K562 (cell line): ENCODE measurements around the gene NELFA. TPM values are rescaled to one million over a fixed set of nuclear protein-coding genes. Genes with fewer than 3 reads are reported as not detected.

Source experiments
- COPS2 ChIP-seq: fragments of 450-650 bp; conservative IDR thresholded peaks from 2 replicates; pipeline ENCODE4 v1.6.1; 2016; ENCODE audit warnings: mild to moderate bottlenecking, moderate library complexity
- E2F6 ChIP-seq, 2 experiments: IDR thresholded peaks; 2 replicates each; pipeline ENCODE4 v1.6.1; 2011; ENCODE audit warnings: borderline replicate concordance in 1 of 2, control low read depth in 1 of 2, low read depth in 1 of 2, low read length in 1 of 2, mild to moderate bottlenecking in 1 of 2, mixed read lengths in 1 of 2, moderate library complexity in 1 of 2; ENCODE audit not compliant: insufficient read depth in 1 of 2, insufficient read length in 1 of 2, poor library complexity in 1 of 2, severe bottlenecking in 1 of 2; ENCODE audit errors: extremely low read depth in 1 of 2
- IRF2 ChIP-seq: sonication (generic); formaldehyde crosslinking; IDR thresholded peaks from 2 replicates; pipeline ENCODE4 v1.8.1; 2022; ENCODE audit warnings: mild to moderate bottlenecking, missing genetic modification reagents
- NCOA4 ChIP-seq: fragments of 450-650 bp; IDR thresholded peaks from 2 replicates; pipeline ENCODE4 v1.6.1; 2018; ENCODE audit warnings: mild to moderate bottlenecking; ENCODE audit not compliant: partially characterized antibody
- ZBTB11 ChIP-seq, 3 experiments: fragments of 200-800 bp in 1 of 3; fragments of 250-450 bp in 1 of 3; fragments of 450-650 bp in 1 of 3; sonication (Bioruptor Pico) in 1 of 3; sonication (Bioruptor generic) in 1 of 3; formaldehyde crosslinking in 1 of 3; IDR thresholded peaks; 2 replicates each; pipeline versions ENCODE4 v1.6.1 to v1.8.0; 2016 to 2022; ENCODE audit warnings: mild to moderate bottlenecking in 2 of 3, missing genetic modification characterization in 2 of 3, missing compliant biosample characterization in 1 of 3, moderate library complexity in 1 of 3
- polyA plus RNA-seq, 8 experiments: library from polyadenylated mRNA; depleted of rRNA in 4 of 8; stranded (reverse) in 5 of 8; unstranded in 3 of 8; fragments of >200 nt; fragmentation: Nextera tagmentation in 2 of 8; fragmentation: Illumina TruSeq in 1 of 8; extraction: Ambion mirVana in 2 of 8; extraction: Trizol in 1 of 8; gene quantifications; 2 replicates each; pipeline versions ENCODE4 v1.2.1 to v1.2.3, GENCODE V29; 2011 to 2014; ENCODE audit warnings: inconsistent platforms in 1 of 8, missing spikeins in 1 of 8
- total RNA-seq, 7 experiments: library from RNA; depleted of rRNA in 6 of 7; stranded (reverse); fragments of >200 nt in 6 of 7; fragmentation: Illumina TruSeq in 2 of 7; extraction: Trizol in 2 of 7; gene quantifications; 2 replicates each; pipeline versions ENCODE4 v1.2.1 to v1.2.3, GENCODE V29; 2011 to 2021; ENCODE audit warnings: low replicate concordance in 1 of 7

The NELFA gene
- total and polyA plus RNA-seq, 9 of the 15 experiments (the other 6 are each of a cell fraction or from before 2014, with no cell fraction given) = 0.76 to 59.6 (median 14.8) TPM

GRCh38 chr4:2042204-2042946 is 33.6 kb upstream of the NELFA start (continued):
- TF ChIP-seq ZBTB11 (CRISPR knock-in tag; IDR thresholded peaks at IDR 0.05) = peak in 1 of 3 experiments; percentile 76; a peak in 2 of 6 replicates
- TF ChIP-seq NCOA4 = no peak
- no peak for TF ChIP-seq COPS2
- TF ChIP-seq E2F6 (IDR thresholded peaks at IDR 0.05; ENCODE audit: borderline replicate concordance in 1 of 2, extremely low read depth in 1 of 2, insufficient read depth in 1 of 2, insufficient read length in 1 of 2, low read depth in 1 of 2, low read length in 1 of 2, poor library complexity in 1 of 2, severe bottlenecking in 1 of 2) = peak; percentile 35 to 77
- no peak for TF ChIP-seq IRF2 (CRISPR knock-in tag)
